SK-N-SH treated with all-trans-retinoic acid at 6 μM for 48 hours (cell line): Measurements from ENCODE around the gene PNPLA4.

Experiments
- CSDC2 ChIP-seq: fragments of 250-450 bp; sonication (Bioruptor Pico); IDR thresholded peaks from 2 replicates; pipeline ENCODE4 v1.5.0; 2020; ENCODE audit warnings: mild to moderate bottlenecking, moderate library complexity
- ISL1 ChIP-seq: fragments of 250-450 bp; sonication (Bioruptor Pico); IDR thresholded peaks from 2 replicates; pipeline ENCODE4 v2.1.2; 2022; ENCODE audit warnings: mild to moderate bottlenecking, moderate library complexity
- TF ChIP-seq, protein P1 (sequence below): fragments of 250-450 bp; sonication (Bioruptor Pico); IDR thresholded peaks from 2 replicates; pipeline ENCODE4 v1.8.0; 2020; ENCODE audit warnings: mild to moderate bottlenecking, moderate library complexity, borderline replicate concordance

DNA sequence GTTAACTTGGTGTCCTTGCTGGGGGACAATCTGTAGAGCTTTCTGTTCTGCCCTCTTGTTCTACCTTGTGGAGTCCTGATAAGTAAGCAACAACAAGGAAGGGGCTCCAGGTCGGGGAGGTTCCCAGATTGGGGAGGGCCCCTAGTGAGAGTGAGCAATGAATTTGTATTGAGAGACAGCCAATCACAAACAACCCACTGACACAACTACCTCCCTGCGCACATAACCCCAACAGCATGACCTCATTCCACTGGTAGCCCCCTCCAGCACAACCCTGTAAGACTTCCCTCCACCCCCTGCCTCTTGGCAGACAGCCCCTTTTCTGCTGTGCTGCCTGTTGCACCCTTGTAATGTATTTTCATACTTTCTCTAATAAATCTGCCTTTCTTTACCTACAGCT is 19.7 kb upstream of the PNPLA4 start:
- TF ChIP-seq, protein P1, sequence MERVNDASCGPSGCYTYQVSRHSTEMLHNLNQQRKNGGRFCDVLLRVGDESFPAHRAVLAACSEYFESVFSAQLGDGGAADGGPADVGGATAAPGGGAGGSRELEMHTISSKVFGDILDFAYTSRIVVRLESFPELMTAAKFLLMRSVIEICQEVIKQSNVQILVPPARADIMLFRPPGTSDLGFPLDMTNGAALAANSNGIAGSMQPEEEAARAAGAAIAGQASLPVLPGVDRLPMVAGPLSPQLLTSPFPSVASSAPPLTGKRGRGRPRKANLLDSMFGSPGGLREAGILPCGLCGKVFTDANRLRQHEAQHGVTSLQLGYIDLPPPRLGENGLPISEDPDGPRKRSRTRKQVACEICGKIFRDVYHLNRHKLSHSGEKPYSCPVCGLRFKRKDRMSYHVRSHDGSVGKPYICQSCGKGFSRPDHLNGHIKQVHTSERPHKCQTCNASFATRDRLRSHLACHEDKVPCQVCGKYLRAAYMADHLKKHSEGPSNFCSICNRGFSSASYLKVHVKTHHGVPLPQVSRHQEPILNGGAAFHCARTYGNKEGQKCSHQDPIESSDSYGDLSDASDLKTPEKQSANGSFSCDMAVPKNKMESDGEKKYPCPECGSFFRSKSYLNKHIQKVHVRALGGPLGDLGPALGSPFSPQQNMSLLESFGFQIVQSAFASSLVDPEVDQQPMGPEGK, result no peak
- TF ChIP-seq CSDC2, result no peak
- TF ChIP-seq ISL1, result no peak
